GM18505 (cell line): ENCODE data around the gene KAZALD1.

Source experiments
- ATAC-seq: cut with Tn5 transposase; IDR thresholded peaks from one replicate; pipeline ENCODE4 v1.9.1; 2021; ENCODE audit not compliant: unreplicated experiment
- POLR2A ChIP-seq: IDR thresholded peaks from 4 replicates; pipeline ENCODE4 v1.6.1; 2011; ENCODE audit warnings: borderline replicate concordance; ENCODE audit not compliant: insufficient read depth, insufficient read length; ENCODE audit errors: extremely low read depth

KAZALD1 gene

DNA sequence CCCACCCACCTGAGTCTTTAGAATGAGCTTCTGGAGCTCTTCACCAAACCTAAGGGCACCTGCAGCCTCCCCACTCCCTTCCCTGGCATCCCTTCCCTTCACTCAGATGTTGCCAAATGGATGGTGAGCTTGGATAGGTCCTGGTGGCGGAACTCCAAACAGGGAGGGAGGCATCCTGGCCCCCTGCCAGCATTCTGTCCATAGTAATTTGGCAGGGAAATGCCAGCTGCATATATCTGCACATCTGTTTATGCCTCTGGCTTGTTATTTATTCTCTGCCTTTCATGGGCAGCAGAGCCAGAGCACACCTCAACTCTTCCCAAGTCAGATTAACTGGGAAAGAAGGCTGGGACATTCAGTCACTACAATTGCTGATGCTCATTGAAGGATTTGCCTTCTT lies 18.1 kb downstream of the KAZALD1 start:
- ATAC-seq = no peak
- TF ChIP-seq POLR2A = no peak

DNA sequence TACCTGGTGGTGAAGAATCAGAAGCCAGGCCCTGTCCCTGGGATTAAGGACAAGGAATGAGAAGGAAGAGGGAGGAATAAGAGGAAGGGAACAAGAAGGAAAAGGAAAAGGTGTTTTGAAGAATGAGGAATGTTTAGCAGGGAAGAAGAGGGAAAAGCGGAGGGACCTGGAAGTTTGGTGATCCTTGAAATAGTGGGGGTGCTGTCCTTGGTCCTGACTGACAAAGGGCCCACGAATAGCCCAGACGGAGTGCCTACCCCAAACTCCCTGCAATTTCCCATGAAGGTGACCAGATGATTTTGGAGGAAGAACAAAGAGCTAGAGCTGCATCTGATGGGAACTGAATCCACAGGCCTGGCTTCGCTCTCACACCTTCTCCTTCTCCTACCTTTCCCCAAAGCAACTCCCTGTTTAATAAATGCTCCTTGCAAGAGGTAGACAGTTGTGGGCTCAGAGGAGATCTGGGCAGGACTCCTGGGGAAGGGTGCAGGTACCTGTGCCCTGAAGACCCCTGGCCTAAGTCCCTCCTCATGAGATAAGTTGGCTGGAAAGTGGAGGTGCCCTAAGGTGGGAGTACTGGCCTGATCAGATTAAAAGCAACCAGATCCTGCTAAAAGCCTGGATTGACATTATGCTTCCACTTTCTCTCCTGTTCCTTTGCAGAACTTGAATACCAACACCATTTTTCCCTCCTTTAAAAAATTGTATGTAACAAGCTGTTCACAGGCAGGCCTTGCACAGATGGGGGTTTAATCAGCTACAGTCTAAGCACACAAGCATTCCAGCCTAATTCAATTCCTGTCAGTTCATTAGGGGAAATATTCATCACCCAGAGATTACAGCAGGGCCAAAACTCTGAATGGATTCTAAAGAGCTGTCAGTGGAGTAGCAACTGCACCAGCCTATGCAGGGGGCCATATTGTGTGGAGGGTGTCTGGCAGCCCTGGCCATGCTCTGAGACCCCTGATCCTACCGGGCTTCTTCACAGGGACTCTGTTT lies 19.4 kb downstream of the KAZALD1 start:
- TF ChIP-seq POLR2A = no peak
- no peak for ATAC-seq

DNA sequence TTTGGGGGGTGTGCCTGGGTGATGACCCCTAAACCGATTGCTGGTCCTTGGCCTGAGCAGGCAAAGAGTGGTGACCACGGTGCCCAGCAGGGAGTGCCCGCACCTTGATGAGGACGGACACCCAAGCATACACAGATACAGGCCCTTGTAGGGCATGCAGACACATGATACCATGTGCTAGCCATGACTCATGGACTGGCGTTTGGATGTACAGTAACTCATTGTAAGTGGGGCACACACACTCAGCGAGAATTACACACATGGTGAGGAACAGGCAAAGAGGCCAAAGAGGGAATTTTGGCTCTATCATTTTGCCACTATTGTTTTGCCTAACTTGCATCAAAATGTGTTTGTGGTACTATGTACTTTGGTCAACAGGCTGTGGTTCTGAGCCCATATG lies 24.1 kb downstream of the KAZALD1 start:
- no peak for TF ChIP-seq POLR2A
- ATAC-seq = no peak

DNA sequence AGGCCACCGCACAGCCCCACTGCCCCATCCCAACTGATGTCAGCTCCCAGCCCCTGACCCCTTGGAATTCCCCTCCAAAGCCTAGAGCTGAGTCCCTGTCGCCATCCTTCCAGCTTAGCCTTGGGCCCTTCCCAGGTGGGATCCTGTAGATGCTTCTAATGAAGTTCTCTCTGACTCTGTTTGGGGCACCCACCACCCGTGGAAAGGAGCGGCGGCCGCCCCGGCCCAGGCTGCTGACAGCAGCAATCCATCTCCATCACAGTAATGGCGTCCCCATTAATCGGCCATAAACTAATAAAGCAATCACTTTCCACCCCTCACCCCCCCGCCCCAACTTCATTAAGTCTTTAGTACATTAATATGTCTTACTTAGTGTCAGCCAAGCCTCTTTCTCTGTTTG lies 25.6 kb downstream of the KAZALD1 start:
- TF ChIP-seq POLR2A = no peak
- ATAC-seq = no peak

DNA sequence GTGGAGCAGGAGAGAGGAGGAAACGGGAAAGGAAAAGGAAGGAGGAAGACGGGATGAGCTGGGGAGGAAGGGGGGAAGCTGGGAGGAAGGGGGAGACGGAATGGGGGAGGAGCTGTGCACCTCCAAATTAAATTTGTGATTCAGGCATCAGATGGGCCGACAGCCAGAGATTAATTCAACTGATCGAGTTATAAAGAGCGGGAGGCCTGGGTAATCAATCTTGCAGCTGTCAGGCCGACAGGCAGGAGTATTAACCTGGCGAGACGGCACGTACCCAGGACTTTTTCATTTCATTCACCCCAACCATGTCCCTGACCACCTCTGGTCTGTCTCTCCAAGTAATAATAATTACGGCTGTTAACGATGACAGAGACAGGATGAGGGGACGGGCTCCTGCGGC lies 26.2 kb downstream of the KAZALD1 start:
- TF ChIP-seq POLR2A = no peak
- ATAC-seq = no peak

DNA sequence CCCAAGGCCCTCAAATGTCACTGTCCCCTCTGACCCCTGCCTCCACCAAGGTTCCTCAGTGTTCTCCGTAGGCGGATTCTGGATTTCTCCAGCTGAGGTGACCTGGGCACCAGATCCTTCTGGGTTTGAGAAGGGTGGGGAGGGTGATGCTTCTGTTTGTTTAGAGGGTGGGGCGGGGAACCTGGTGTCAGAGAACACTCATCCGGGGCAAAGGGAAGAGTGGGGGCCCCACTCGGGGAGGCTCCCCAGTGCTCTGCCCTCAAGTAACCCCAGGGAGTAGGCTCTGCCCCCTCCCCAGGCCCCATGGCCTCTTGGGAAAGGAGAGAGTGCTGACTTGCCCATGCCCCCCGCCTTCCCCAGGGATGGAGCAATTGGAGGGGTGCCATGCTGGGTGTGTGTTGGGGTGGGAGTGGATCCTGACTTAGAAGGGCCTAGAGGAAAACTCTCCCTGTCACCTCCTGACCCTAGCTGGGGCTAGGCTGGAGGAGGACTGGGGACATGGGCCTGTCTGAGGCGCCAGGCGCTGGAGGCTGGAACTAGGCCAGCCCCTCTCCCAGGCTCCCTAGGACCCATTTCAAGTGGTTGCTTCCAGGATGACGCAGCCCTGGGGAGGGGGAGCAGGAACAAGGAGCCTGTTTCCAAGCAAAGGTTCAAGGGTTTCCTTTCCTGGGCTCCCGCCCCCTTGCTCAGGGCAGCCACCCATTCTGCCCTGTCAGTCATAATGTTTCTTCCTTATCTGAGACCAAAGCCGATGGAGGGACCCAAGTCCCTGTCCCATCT lies 27.9 kb downstream of the KAZALD1 start:
- no peak for TF ChIP-seq POLR2A
- no peak for ATAC-seq

DNA sequence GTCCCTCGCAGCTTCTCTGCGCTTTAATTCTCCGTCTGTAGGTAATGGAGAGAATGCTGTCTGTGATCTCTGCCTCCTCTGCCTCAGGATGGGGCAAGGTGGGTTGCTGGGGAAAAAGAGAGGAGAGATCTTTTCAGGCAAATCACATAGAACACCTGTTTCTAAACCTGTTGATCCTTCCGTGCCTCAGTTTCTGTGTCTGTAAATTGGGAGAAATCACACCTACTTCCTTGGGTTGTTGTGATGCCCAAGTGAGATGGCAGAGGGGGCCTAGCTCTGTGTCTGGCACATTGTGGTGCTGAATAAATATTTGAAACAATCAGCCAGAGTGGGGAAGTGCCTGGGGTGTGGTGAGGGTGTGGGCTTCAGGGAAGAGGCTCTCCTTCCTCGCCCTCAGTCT lies 28.8 kb downstream of the KAZALD1 start:
- no peak for TF ChIP-seq POLR2A

DNA sequence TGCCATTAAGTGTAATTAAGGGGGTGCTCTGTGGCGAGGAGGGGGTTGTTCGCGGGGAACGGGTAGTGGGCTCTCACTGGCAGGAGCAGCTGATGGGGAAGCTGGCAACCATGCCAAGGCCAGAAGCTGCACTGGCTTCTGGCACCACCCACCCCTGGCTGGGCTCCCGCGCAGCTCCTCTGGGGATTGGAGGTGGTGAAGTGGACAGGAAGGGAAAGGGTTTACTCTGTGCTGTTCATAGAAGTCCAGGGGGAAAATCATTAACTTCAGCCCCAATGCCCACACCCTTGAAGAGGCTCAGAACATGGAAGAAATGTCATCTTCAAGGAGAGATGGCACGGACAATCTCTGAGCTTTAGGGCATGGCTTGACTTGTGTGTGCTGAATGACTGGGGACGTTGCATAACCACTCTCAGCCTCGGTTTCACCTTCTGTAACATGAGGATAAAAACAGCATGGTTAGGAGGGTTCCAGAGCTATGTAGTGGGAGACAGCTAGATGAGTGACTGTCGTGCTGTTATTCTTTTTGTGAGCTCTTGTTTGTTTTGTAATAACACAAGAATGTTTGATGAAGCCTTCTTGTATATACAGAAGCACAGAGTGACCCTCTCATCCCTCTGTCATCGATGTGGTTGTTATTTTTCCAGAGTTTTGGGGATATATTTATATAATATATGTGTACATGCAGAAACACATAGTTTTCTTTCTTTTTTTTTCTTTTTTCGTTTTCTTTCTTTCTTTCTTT lies 29.9 kb downstream of the KAZALD1 start:
- no peak for ATAC-seq
- TF ChIP-seq POLR2A = no peak

More for the DNA sequence above, 28.8 kb downstream of the KAZALD1 start:
- no peak for ATAC-seq

DNA sequence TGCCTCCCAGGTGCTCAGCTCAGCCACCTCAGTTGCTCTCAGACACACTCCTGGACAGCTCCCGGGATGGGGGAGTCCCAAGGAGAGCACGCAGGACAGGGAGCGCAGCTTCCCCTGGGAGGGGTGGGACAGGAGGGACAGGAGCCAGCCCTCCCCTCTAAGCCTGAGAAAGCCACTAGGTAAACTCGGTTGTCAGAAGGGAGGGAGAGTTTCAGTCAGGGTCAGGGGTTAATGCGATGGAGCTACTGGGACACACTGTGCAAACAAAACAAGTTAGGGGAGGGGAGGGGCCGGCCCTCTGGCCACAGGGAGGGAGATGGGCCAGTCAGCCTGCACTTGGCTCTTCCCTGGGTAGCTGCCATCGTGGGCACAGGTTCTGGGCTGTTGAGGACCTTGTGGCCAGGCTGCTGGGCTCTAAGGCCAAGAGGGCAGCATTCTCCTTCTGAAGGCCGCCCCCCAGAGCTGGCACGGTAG lies 31.1 kb downstream of the KAZALD1 start:
- no peak for ATAC-seq

DNA sequence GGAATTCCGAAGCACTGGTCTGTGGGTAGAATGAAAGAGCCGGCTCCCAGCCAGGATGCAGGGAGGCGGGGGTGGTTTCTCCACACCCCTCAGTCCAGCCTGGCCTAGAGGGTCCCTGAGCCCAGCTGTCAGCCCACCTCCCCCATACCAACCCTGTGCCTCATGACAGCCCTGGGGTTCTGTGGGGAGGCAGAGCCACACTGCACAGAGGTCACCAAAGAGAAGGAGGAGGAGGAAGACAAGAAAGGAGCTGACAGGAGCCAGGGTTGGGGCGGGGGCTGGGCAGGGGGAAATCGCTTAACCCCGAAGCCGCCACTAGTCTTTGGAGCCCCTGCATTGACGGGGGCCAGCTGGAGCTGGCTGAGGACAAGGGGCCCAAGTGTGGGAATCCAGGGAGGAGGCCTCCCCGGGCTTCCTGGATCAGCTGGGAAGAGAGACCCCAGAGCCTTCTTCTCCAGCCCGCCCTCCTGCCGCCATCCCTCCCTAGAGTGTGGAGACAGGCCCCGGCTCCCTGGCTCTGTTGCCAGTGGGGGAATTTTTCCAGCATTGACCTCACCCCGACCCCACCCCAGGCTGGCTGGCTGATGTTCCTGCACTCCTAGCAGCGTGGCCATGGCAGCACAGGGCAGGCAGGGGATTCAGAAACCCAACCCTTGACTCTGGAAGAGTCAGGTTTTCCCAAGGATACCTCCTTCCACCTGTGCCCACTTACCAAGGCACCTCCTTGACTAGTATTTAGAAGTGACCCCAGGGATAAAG lies 32.5 kb downstream of the KAZALD1 start:
- ATAC-seq = no peak
- no peak for TF ChIP-seq POLR2A

More for the DNA sequence above, 31.1 kb downstream of the KAZALD1 start:
- no peak for TF ChIP-seq POLR2A

DNA sequence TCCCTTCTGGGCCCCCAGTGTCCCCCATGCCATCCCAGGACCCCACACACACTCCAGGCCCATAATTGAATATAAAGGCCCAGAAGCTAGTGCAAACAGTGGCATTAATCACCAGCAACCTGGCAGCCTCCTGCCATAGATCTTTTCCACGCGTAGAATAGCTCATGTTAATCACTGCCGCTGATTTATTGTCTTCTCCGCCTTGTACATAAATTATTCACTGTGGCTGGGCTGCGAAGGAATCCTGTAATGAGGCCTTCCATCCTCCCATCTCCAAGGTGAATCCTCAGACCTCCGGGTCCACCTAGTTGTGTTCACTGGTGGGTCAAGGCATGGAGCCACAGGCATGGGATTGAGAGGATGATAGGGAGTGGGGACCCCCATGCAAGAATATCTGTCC lies 33.2 kb downstream of the KAZALD1 start:
- no peak for ATAC-seq
- no peak for TF ChIP-seq POLR2A

DNA sequence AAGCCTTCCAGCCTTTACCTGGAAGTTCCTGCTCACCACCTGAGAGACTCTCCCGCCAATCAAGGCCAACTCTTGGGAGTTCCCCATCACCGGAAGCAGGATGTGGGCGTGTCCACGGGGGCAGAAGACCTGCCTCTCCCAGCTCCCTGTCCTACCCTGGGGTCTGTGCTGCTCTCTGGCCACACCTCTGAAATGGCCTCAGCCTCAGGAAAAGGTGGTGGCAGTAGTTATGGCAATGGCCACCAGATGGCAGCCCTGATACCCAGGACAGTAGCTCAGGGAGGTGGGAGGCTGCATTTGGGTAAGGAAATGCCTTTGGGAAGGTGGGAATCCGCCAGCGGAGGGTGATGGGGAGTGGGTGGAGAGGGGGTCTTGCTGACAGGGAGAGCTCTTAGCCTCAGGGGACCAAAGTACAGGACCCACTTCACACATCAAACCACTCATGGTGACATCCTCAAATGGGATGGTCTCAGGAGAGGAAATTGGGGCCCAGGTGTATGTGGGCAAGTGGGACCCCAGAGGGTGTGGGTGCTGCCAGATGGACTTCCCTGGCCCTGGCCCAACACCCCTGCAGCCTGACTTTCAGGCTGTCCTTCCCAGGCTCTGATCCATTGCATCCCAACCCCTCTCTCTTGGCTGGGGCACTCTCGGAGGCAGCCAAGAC lies 33.9 kb downstream of the KAZALD1 start:
- TF ChIP-seq POLR2A = no peak

More for the DNA sequence above, 33.9 kb downstream of the KAZALD1 start:
- ATAC-seq = no peak
